Measurements from ENCODE around the gene TMEM82. TPM values are rescaled to one million over a fixed set of nuclear protein-coding genes. Genes with fewer than 3 reads are reported as not detected.

Gene TMEM82
- total RNA-seq, 1 donor from 2014 or later: not detected

- no peak for DNase-seq
- H3K4me3 ChIP-seq: no peak overlapping the region
- H3K4me1 ChIP-seq: peaks cover 61% of the 10 kb centered on the region
- no peak for TF ChIP-seq CTCF (IDR thresholded peaks at IDR 0.05; ENCODE audit: borderline replicate concordance)
- peak overlapping the region; percentile 56 for H3K27ac ChIP-seq (replicated peaks)
- H3K27me3 ChIP-seq (ENCODE audit: low read depth): peaks cover 19% of the 10 kb centered on the region
- no peaks in the 10 kb centered on the region for H3K9me3 ChIP-seq (replicated peaks)
- peaks cover 30% of the 10 kb centered on the region for H3K36me3 ChIP-seq
- intact Hi-C loops (cut with micrococcal nuclease): no loop called here
Measured at GRCh38 chr1:15764890-15765289, 22.6 kb downstream of the TMEM82 start.

- Histone ChIP-seq H3K4me1 (peaks cover 53% of the 10 kb centered on the region), H3K27me3 (ENCODE audit: low read depth) (peaks cover 12% of the 10 kb centered on the region), H3K27ac (replicated peaks) (no peak overlapping the region), H3K9me3 (replicated peaks) (no peaks in the 10 kb centered on the region), H3K4me3 (no peak overlapping the region), H3K36me3 (peaks cover 38% of the 10 kb centered on the region)
- TF ChIP-seq CTCF (IDR thresholded peaks at IDR 0.05; ENCODE audit: borderline replicate concordance): no peak
- DNase-seq: no peak
- intact Hi-C loops (cut with micrococcal nuclease): no loop called here
Measured at GRCh38 chr1:15765495-15766194, 23.3 kb downstream of the TMEM82 start.

GRCh38 chr1:15767941-15768340 lies 25.6 kb downstream of the TMEM82 start:
- Histone ChIP-seq H3K9me3 (replicated peaks) (no peaks in the 10 kb centered on the region), H3K27ac (replicated peaks) (no peak overlapping the region), H3K36me3 (peaks cover 60% of the 10 kb centered on the region), H3K27me3 (ENCODE audit: low read depth) (no peaks in the 10 kb centered on the region), H3K4me1 (peaks cover 30% of the 10 kb centered on the region), H3K4me3 (no peak overlapping the region)
- no peak for DNase-seq
- TF ChIP-seq CTCF (IDR thresholded peaks at IDR 0.05; ENCODE audit: borderline replicate concordance): no peak
- intact Hi-C loops (cut with micrococcal nuclease): no loop called here

GRCh38 chr1:15768388-15768787 lies 26.1 kb downstream of the TMEM82 start:
- intact Hi-C loops (cut with micrococcal nuclease): no loop called here
- H3K4me3 ChIP-seq: no peak overlapping the region
- no peak overlapping the region for H3K27ac ChIP-seq (replicated peaks)
- no peak for TF ChIP-seq CTCF (IDR thresholded peaks at IDR 0.05; ENCODE audit: borderline replicate concordance)
- no peaks in the 10 kb centered on the region for H3K9me3 ChIP-seq (replicated peaks)
- no peaks in the 10 kb centered on the region for H3K27me3 ChIP-seq (ENCODE audit: low read depth)
- DNase-seq: no peak
- peaks cover 64% of the 10 kb centered on the region for H3K36me3 ChIP-seq
- peaks cover 27% of the 10 kb centered on the region for H3K4me1 ChIP-seq

GRCh38 chr1:15770313-15770962 lies 28.1 kb downstream of the TMEM82 start:
- no peaks in the 10 kb centered on the region for H3K27me3 ChIP-seq (ENCODE audit: low read depth)
- intact Hi-C loops (cut with micrococcal nuclease): no loop called here
- no peak overlapping the region for H3K27ac ChIP-seq (replicated peaks)
- H3K4me1 ChIP-seq: peaks cover 7% of the 10 kb centered on the region
- DNase-seq: no peak
- H3K9me3 ChIP-seq (replicated peaks): no peaks in the 10 kb centered on the region
- H3K36me3 ChIP-seq: peaks cover 71% of the 10 kb centered on the region
- no peak overlapping the region for H3K4me3 ChIP-seq
- no peak for TF ChIP-seq CTCF (IDR thresholded peaks at IDR 0.05; ENCODE audit: borderline replicate concordance)
